KG1 (cell line): Measurements from ENCODE around the gene AP3D1.

Experiments used
- DNase-seq: peaks from one replicate; lab custom pipeline; 2025; lab: John Stamatoyannopoulos, UW

Gene AP3D1

GRCh38 chr19:2180881-2181632, 29.7 kb upstream of the AP3D1 start:
- DNase-seq, result no peak

- DNase-seq, result no peak
Measured at GRCh38 chr19:2180114-2180513, 28.7 kb upstream of the AP3D1 start.

- DNase-seq, result no peak
Measured at GRCh38 chr19:2179095-2179494, 27.7 kb upstream of the AP3D1 start.

GRCh38 chr19:2176337-2176994, 25.1 kb upstream of the AP3D1 start:
- no peak for DNase-seq

- DNase-seq, result no peak
Measured at GRCh38 chr19:2175742-2176141, 24.4 kb upstream of the AP3D1 start.

GRCh38 chr19:2173767-2174577, 22.6 kb upstream of the AP3D1 start:
- no peak for DNase-seq

- no peak for DNase-seq
Measured at GRCh38 chr19:2173388-2173766, 22.0 kb upstream of the AP3D1 start.

DNA sequence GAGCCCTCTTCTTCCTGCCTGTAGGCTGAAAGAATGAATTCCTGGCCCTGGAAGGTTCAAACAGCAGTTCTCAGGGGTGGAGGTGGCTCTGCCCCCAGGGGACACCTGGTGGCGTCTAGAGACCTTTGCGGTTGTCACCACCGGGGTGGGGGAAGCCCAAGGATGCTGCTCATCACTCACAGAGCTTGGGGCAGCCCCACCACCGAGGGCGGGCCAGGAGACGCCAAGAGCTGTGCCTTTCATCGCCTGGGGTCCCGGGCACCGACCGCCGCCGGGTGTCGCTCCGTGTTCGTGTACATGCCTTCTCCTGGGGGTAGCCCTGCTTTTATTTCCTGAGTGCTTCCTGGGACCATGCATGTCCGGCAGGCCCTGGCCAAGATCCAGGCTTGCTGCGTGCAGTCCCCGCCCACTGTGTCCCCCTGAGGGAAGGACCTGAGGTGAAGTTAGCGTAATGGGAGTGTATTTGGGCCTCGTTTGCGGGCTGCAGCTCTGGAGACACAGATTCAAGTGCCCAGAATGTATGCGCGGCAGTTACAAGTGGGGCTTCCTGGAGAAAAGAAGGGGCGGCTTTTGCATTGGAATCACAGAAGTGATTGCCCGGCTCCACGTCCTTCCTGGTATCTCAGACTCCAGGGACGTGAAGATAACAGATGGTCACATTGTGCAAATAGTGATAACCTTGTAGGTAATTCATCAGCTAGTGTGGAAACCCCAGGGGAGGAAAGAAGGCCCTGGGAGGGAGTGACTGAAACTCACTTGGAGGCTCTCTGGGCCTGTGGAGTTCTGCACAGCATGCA, 20.2 kb upstream of the AP3D1 start:
- no peak for DNase-seq

DNA sequence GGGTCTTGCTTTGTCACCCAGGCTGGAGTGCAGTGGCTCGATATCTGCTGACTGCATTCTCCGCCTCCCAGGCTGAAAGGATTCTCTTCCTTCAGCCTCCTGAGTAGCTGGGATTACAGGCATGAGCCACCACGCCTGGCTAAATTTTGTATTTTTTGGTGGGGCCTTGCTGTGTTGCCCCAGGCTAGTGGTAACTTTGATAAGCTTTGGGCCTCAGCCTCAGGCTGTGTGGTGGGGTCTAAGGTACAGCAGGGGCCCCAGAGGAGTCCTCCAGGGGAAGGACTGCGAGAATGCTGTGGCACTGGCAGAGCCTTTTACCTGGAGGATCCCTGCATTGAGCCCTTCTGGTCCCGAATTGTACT, 19.6 kb upstream of the AP3D1 start:
- DNase-seq, result no peak

- no peak for DNase-seq
Measured at GRCh38 chr19:2170219-2170618, 18.9 kb upstream of the AP3D1 start.

DNA sequence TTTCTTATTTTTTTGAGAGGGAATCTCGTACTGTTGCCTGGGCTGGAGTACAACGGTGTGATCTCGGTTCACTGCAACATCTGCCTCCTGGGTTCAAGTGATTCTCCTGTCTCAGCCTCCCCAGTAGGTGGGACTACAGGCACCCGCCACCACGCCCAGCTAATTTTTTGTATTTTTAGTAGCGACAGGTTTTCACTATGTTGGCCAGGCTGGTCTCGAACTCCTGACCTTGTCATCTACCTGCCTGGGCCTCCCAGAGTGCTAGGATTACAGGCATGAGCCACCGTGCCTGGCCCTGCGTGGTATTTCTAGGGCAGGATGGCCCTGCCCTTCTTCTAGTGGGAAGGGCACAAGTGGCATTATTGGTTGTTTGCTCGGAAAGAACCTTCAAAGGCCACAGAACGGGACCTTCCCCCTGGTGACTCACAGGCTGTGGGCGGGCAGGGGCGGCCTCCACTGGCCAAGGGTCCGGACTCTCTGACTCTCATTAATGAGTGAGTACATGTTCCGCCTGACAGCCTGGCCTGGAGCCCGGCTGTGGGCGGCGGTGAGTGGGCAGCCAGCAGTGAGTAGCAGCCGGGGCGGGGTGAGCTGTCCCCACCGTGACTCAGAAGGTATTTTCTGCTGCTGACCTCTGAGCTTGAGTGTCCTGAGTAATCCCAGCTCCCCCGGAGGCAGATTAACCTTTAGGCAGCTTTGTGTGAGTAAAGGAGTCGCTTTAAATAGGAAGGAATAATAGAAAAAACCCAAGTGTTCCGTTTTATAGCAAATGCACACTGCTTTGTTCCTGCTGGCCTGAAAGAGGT, 17.5 kb upstream of the AP3D1 start:
- no peak for DNase-seq

DNA sequence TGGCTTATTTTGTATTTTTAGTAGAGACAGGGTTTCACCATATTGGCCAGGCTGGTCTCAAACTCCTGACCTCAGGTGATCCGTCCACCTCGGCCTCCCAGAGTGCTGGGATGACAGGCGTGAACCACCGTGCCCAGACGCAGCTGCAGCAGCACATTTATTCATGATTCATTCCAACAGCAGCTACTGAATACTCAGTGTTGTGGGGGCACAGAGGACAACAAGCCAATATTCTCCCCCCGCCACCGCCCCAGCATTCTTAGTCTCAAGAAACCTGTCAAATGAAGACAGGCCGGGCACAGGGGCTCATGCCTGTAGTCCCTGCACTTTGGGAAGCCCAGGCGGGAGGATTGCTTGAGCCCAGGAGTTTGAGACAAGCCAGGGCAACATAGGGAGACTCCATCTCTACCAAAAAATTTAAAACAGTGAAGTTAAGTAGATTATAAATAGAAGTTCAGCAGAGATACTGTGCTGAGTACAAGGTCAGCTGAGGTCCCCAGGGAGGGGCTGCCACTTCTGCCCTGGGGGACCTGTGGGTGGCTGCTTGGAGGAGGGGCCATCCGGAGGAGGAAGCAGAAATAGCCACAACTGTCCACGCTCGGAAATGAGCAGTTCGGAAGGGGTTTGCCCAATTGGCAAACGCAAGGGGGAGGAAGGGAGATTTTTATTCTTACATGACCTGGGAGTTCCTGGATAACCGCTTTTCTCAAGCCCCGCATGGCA, 16.7 kb upstream of the AP3D1 start:
- peak; percentile 66 for DNase-seq

DNA sequence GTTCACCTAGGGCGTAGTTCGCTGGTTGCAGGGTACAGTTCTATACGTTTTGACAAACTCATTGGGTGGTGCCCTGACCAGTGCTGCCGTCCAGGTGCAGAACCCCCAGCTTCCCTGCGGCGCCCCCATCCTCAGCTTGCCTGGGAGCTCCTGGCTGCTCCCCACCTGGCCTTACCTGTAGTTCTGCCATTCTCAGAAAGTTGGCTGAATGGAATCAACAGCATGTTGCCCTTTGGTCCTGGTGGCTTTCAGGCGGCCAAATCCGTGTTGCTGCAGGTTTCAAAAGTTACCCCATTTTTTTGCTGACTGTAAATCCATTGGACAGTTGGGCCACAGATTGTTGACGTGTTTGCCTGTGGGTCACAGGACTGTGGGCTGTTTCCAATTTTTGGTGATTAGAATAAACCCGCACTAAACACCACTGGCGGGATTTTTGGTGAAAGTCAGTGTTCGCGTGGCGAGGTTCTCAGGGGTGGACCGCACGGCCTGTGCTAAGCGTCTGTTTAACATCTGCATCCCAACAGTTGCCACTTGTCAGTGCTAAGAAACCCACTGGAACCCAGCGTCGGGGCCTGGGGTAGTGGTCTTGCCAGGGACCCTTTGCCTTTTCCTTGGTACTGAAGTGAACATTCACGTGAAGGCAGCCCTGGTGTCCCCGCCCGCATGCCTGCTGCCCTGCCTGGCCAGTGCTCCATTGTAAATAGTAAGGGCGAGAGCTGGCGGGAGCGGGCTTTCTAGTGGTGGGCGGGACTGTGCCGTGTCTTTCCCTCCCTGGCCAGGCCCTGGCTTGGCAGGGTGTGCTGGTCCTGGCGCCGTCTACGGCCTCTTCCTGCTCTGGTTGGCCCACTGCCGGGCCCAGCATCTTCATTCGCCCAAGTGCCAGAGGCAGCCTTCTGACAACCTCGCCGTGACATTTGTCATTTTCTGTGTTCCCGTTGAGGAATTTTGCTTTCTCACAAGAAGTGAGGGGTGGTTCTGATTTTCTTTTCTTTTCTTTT, 15.7 kb upstream of the AP3D1 start:
- no peak for DNase-seq

DNA sequence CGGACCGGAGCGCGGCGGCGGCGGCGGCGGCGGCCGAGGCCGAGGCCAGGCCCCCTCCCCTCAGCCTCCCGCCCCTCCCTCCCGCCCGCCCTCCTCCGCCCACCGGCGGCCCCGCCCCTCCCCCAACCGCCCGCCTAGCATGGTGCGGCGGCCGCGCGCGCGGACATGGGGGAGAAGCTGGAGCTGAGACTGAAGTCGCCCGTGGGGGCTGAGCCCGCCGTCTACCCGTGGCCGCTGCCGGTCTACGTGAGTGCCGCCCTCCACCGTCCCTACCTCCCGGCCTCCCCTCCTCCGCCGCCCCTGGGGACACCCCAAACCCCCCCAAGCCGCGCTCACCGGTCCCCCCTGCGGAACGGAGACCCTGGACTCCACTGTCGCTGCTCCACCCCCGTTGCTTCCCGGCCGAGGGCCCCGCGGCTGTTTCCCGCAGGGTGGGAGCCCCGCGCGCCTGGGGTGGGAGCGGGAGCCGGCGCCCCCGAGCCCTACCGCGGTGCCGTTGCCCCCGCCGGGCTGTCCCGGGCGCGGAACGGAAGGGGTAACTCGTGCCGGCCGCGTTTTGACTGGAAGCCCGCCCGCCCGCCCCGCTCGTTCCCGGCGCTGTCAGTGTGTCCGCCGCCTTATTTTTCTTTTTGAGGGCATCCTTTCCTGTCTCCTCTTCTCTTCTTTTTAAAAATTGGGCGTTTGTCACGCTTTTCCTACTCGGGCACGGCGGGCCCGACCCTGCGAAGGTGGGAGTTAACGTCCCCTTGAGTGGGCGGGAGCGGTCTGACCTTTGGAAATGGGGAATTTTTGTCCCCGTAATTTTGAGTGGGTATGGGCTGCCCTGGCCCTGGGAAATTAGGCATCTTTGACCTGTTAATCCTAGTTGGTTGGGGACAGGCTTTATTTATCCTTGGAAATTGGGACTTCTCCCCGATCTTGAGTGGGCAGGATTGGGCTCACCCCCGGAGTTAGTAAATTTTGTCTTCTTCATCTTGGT, 12.9 kb upstream of the AP3D1 start:
- DNase-seq, result peak; percentile 53

GRCh38 chr19:2160379-2160778, 9.0 kb upstream of the AP3D1 start:
- no peak for DNase-seq

- DNase-seq, result no peak
Measured at GRCh38 chr19:2157452-2157851, 6.1 kb upstream of the AP3D1 start.

GRCh38 chr19:2154587-2155075, 3.3 kb upstream of the AP3D1 start:
- no peak for DNase-seq

GRCh38 chr19:2150794-2151338, 500 bp downstream of the AP3D1 start:
- no peak for DNase-seq
